ENCODE results near the gene DISP2. TPM values are rescaled to one million over a fixed set of nuclear protein-coding genes. Genes with fewer than 3 reads are reported as not detected.

DISP2 gene
- polyA plus RNA-seq, 1 experiment = 0.11 TPM

DNA sequence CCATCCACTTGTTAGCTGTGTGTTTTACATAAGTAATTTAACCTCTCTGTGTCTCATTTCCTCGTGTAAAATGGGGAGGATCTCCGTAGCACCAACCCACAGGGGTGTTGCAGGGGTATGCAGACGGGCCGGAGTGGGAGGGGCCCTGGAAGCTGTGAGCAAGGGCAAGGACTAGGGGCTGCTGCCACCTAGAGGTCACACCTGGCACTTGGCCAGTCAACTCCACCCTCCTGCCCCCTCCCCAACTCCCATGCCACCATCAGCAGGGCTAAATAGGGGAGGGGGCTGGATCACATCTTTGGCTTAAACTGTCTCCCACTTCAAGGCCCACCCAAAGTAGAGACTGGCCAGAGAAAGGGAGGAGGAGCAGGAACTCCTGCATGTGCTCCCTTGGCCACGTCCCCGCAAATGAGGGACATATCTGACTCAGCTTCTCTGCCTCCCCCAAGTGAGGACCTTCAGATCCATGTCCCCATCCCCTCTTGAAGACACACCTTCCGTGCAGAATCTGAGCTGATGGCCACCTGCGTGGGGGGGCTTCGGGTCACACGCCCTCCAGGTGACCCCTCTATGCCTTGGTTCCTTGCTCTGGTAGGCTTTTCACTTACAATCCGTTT, 19.9 kb upstream of the DISP2 start:
- CTCF ChIA-PET = interaction anchor here (0.6 to 8.6 kb wide), 13 partner anchors 10 to 86 kb away, joined by 3 to 85 read pairs (median 6); partner anchors contain the start of genes INAFM2, IVD and KNSTRN
- POLR2A ChIA-PET = interaction anchor here (0.9 to 4.9 kb wide), 4 partner anchors 10 to 59 kb away, joined by 3 to 101 read pairs (median 12); partner anchors contain the start of gene INAFM2
- TF ChIP-seq, protein P1, sequence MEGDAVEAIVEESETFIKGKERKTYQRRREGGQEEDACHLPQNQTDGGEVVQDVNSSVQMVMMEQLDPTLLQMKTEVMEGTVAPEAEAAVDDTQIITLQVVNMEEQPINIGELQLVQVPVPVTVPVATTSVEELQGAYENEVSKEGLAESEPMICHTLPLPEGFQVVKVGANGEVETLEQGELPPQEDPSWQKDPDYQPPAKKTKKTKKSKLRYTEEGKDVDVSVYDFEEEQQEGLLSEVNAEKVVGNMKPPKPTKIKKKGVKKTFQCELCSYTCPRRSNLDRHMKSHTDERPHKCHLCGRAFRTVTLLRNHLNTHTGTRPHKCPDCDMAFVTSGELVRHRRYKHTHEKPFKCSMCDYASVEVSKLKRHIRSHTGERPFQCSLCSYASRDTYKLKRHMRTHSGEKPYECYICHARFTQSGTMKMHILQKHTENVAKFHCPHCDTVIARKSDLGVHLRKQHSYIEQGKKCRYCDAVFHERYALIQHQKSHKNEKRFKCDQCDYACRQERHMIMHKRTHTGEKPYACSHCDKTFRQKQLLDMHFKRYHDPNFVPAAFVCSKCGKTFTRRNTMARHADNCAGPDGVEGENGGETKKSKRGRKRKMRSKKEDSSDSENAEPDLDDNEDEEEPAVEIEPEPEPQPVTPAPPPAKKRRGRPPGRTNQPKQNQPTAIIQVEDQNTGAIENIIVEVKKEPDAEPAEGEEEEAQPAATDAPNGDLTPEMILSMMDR (IDR thresholded peaks at IDR 0.05; ENCODE audit: low read depth, low read length) = peak; percentile 66
- H3K4me3 ChIP-seq (ENCODE audit: low read depth, low read length) = peak overlapping the region; percentile 70
- peak overlapping the region; percentile 97 for H3K27ac ChIP-seq (ENCODE audit: low read depth, low read length)
- H3K27me3 ChIP-seq (ENCODE audit: control insufficient read depth, insufficient read depth, low read length) = no peaks in the 10 kb centered on the region
- H3K9me3 ChIP-seq (ENCODE audit: control insufficient read depth, insufficient read depth, low read length) = no peaks in the 10 kb centered on the region
- DNase-seq (ENCODE audit: low read depth, low spot score) = no peak

DNA sequence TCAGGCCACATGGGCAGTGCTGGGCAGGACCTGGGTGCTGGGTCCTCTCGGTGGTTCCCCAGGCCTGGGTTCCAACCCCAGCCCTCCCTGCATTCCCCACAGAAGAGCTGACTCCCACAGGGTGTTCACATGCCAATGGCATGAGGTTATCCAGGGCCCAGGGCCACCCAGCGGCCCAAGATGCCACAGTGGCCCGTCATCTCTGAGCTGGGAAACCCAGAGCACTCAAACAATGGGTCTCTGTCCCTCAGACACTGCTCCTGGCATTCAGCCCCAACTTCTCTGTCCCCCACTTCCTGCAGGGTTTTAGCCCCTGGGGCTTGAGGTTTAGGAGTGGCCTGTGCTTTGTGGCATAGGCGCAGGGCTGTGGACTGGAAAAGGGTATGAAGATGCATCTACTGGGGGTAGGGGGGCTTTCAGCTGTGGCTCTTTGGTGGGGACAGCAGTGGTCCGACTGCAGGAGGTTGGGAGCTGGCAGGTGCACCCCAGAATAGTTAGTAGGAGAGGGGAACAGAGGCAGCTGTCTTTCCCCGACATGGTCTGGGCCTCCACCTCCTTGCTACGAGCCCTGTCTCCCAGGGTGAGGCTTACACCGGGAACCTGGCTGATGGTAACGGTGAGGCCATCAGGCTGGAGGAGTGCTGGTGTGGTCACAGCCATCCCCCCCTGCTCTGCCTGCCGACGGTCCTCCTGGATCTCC, 18.9 kb upstream of the DISP2 start:
- peak; percentile 74 for DNase-seq (ENCODE audit: low read depth, low spot score)
- Histone ChIP-seq H3K27me3 (ENCODE audit: control insufficient read depth, insufficient read depth, low read length) (no peaks in the 10 kb centered on the region), H3K27ac (ENCODE audit: low read depth, low read length) (peak overlapping the region; percentile 97), H3K9me3 (ENCODE audit: control insufficient read depth, insufficient read depth, low read length) (no peaks in the 10 kb centered on the region), H3K4me3 (ENCODE audit: low read depth, low read length) (peak overlapping the region; percentile 70)
- POLR2A ChIA-PET = interaction anchor here (0.7 to 4.9 kb wide), 5 partner anchors 11 to 145 kb away, joined by 3 to 101 read pairs (median 8); partner anchors contain the start of gene INAFM2
- TF ChIP-seq, protein P1 (IDR thresholded peaks at IDR 0.05; ENCODE audit: low read depth, low read length) = no peak
- CTCF ChIA-PET = interaction anchor here (0.7 to 8.6 kb wide), 10 partner anchors 10 to 84 kb away, joined by 3 to 85 read pairs (median 8); partner anchors contain the start of genes INAFM2 and IVD

DNA sequence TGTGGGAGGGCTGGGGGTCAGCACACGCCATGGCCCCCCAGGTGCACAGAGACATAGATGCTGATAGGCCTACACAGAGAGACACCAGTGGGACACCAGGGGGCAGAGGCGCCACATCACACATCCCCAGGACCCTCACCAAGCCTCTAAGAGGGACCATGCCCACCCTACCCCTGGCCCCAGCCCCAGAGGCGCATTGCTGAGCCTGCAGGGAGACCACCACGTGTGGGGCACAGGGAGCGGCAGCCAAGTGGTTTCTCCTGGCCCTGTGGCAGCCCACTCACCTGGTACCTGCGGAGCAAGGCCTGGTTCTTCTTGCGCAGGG, 18.4 kb upstream of the DISP2 start:
- Histone ChIP-seq H3K4me3 (ENCODE audit: low read depth, low read length) (peak overlapping the region; percentile 70), H3K27me3 (ENCODE audit: control insufficient read depth, insufficient read depth, low read length) (no peaks in the 10 kb centered on the region), H3K9me3 (ENCODE audit: control insufficient read depth, insufficient read depth, low read length) (no peaks in the 10 kb centered on the region), H3K27ac (ENCODE audit: low read depth, low read length) (peak overlapping the region; percentile 97)
- CTCF ChIA-PET = interaction anchor here (0.6 to 8.6 kb wide), 8 partner anchors 11 to 84 kb away, joined by 3 to 85 read pairs (median 8); partner anchors contain the start of genes INAFM2 and IVD
- TF ChIP-seq, protein P1 (IDR thresholded peaks at IDR 0.05; ENCODE audit: low read depth, low read length) = no peak; the same call in 1 of the 2 replicates
- no peak for DNase-seq (ENCODE audit: low read depth, low spot score)
- POLR2A ChIA-PET = interaction anchor here (1.1 to 4.9 kb wide), 4 partner anchors 12 to 40 kb away, joined by 3 to 101 read pairs (median 12); partner anchors contain the start of gene INAFM2

DNA sequence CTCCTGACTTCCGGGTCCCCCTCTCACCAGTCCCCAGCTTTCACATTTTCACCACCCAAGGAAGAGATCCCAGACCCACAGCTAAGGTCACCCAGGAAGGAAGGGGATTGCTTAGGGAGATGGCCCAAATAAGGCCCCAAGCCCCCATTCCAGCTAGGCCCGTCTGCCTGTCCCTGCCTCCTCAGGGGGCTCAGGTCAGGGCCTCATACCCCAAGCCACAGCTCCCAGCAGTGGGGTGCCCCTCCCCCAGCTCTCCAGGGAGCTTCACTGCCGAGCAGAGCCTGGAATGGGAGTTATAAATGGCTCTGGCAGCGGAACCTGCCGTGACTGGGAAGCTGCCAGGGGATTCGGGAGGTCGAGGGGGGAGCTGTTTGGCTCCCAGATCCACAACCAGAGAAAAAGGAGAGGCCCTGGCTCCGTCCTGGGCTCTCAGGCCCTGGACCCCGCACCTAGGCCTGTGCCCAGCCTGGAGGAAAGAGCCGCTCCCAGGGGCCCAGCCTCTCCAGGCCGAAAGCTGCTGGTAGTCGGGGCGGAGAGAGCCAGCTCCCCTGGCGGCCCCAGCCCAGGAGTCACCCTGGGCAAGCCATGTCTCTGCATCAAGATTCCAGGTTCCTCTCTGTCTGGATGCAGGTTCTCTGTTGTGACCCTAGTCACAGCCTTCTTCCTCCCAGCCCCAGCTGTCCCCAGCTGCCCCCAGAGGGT, 17.8 kb upstream of the DISP2 start:
- Histone ChIP-seq H3K9me3 (ENCODE audit: control insufficient read depth, insufficient read depth, low read length) (no peaks in the 10 kb centered on the region), H3K27me3 (ENCODE audit: control insufficient read depth, insufficient read depth, low read length) (no peaks in the 10 kb centered on the region), H3K4me3 (ENCODE audit: low read depth, low read length) (peak overlapping the region; percentile 70), H3K27ac (ENCODE audit: low read depth, low read length) (peak overlapping the region; percentile 97)
- no peak for DNase-seq (ENCODE audit: low read depth, low spot score)
- TF ChIP-seq, protein P1 (IDR thresholded peaks at IDR 0.05; ENCODE audit: low read depth, low read length) = no peak; the same call in 1 of the 2 replicates
- CTCF ChIA-PET = interaction anchor here (0.6 to 8.6 kb wide), 7 partner anchors 12 to 83 kb away, joined by 3 to 85 read pairs (median 10); partner anchors contain the start of genes INAFM2 and IVD
- POLR2A ChIA-PET = interaction anchor here (0.7 to 4.9 kb wide), 6 partner anchors 12 to 49 kb away, joined by 3 to 101 read pairs (median 6); partner anchors contain the start of gene INAFM2

Data from AG04450 (cell line).